Right lobe of liver (tissue), 6 donors: ENCODE data around the gene CORO6. TPM values are rescaled to one million over a fixed set of nuclear protein-coding genes. Genes with fewer than 3 reads are reported as not detected.

Experiments used
- ATAC-seq, 4 donors: fragments of 200-7000 bp; cut with Tn5 transposase; one replicate each; pipeline ENCODE4 v1.9.1; 2020; ENCODE audit warnings: mild to moderate bottlenecking in 4 of 4, moderate library complexity in 4 of 4
- DNase-seq, 3 donors: peaks; one replicate each; pipeline ENCODE4 v3.0.0-alpha.2; 2020
- H3K27ac ChIP-seq, 3 donors: fragments of 200-600 bp; one replicate each; pipeline ENCODE4 v1.8.0; 2022
- H3K27me3 ChIP-seq, 2 donors: fragments of 200-600 bp; one replicate each; pipeline ENCODE4 v1.8.0; 2022
- H3K36me3 ChIP-seq, 4 donors: fragments of 200-600 bp; sonication (generic) in 1 of 4; one replicate each; pipeline versions ENCODE4 v1.5.1 to v1.8.0; 2017 to 2022; ENCODE audit warnings: control low read depth in 1 of 4
- H3K4me1 ChIP-seq, 4 donors: fragments of 200-600 bp; sonication (generic) in 1 of 4; one replicate each; pipeline versions ENCODE4 v1.5.1 to v1.8.0; 2017 to 2022; ENCODE audit warnings: control low read depth in 1 of 4
- H3K4me3 ChIP-seq, 3 donors: fragments of 200-600 bp; one replicate each; pipeline ENCODE4 v1.8.0; 2022
- H3K9me3 ChIP-seq, 4 donors: fragments of 200-600 bp; sonication (generic) in 1 of 4; one replicate each; pipeline versions ENCODE4 v1.5.1 to v1.8.0; 2017 to 2022; ENCODE audit warnings: control low read depth in 1 of 4
- POLR2A ChIP-seq: fragments of 450-650 bp; IDR thresholded peaks from one replicate; pipeline ENCODE4 v1.6.1; 2017; ENCODE audit warnings: antibody characterized with exemption, mild to moderate bottlenecking
- WGBS: methylation state at CpG from one replicate; pipeline ENCODE4 v1.1.6; 2018; ENCODE audit warnings: low coverage, low lambda C conversion rate; ENCODE audit not compliant: insufficient coverage; ENCODE audit errors: missing lambda C conversion rate; 5-methylcytosine and 5-hydroxymethylcytosine counted together
- intact Hi-C, 2 donors: fragments of 100-400 bp; cut with DNase I; formaldehyde crosslinking; loops; one replicate each; pipeline versions ENCODE4 v1.11.2 to v1.14.1; 2022
- total RNA-seq, 6 experiments: library from RNA; depleted of rRNA in 2 of 6; stranded (reverse); fragments of >200 nt in 2 of 6; fragmentation: NEBNext Ultra II Directional in 3 of 6; extraction: Animal tissue kit (Norgen Biotek cat#: 25700) in 3 of 6; gene quantifications; one replicate each; pipeline versions ENCODE4 v1.1.0 to v1.2.4, GENCODE V29; 2016 to 2023
- TF ChIP-seq, protein P1 (sequence below), 4 donors: fragments of 200-600 bp in 3 of 4; fragments of 450-650 bp in 1 of 4; IDR thresholded peaks; one replicate each; pipeline versions ENCODE4 v1.5.1 to v1.8.0; 2016 to 2022; ENCODE audit warnings: antibody characterized with exemption in 4 of 4, mild to moderate bottlenecking in 2 of 4
- donor health status: DM: no; HTN: yes; CAD: no.
- donor health status: DM: no; HTN: no; CAD: no.
- donor health status: DM: no; HTN: no; CAD: no.
- donor health status: DM: no; HTN: yes; CAD: no.
- donor health status: DM: no; HTN: yes; CAD: no.

Gene CORO6
- total RNA-seq, 6 experiments from 2014 or later: 0.37 to 5.1 (median 0.81) TPM

GRCh38 chr17:29591146-29591736 lies 31.5 kb downstream of the CORO6 start:
- Histone ChIP-seq H3K4me1 (peaks cover 0 to 35% (median 16%) of the 10 kb centered on the region in 4 donors), H3K4me3 (peak overlapping the region in 2 of 3 donors; percentile 2 to 16), H3K36me3 (no peaks in the 10 kb centered on the region), H3K9me3 (no peaks in the 10 kb centered on the region), H3K27me3 (no peaks in the 10 kb centered on the region), H3K27ac (no peak overlapping the region)
- intact Hi-C loops: no loop called here
- ATAC-seq (peak in 1 of 4 donors; percentile 2), DNase-seq (peak in 1 of 3 donors; percentile 58)
- no peak for TF ChIP-seq POLR2A
- TF ChIP-seq, protein P1, sequence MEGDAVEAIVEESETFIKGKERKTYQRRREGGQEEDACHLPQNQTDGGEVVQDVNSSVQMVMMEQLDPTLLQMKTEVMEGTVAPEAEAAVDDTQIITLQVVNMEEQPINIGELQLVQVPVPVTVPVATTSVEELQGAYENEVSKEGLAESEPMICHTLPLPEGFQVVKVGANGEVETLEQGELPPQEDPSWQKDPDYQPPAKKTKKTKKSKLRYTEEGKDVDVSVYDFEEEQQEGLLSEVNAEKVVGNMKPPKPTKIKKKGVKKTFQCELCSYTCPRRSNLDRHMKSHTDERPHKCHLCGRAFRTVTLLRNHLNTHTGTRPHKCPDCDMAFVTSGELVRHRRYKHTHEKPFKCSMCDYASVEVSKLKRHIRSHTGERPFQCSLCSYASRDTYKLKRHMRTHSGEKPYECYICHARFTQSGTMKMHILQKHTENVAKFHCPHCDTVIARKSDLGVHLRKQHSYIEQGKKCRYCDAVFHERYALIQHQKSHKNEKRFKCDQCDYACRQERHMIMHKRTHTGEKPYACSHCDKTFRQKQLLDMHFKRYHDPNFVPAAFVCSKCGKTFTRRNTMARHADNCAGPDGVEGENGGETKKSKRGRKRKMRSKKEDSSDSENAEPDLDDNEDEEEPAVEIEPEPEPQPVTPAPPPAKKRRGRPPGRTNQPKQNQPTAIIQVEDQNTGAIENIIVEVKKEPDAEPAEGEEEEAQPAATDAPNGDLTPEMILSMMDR (IDR thresholded peaks at IDR 0.05): no peak
- 4% methylated on average over 9 of the region's 31 CpGs for WGBS

DNA sequence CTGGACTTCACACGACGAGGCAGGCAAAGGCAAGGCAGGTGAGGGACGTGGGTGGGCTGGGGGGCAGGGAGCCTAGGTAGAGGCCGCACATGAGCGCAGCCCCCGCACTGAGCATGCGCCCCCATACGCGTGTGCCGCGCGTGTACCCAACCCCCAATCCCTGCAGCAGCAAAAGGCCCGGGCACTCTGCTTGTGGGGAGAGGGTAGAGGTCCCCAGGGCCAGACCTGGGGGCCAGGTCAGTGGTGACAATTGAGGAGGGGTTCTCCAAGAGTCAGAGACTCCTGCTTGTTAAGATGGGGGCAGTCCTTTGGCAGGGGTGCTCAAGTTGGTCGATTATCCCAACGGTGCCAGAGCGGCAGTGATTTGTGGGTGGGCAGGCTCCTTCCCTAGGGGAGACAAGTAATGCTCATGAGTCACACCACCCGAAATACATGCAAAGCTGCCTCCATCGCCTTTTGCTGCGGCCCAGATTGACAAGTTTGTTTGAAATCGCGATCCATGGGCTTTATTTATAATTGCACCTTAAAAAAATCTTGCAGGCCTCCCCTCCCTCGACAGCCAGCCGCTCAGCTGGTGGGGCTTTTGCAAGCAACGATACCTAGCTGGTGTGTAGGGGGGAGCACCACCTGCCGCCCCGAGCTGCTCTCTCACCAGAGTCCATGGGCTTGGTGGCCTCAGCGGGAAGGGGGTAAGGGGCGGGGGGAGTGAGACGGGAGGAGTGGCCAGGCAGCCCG lies 32.1 kb downstream of the CORO6 start:
- DNase-seq (peak in 1 of 3 donors; percentile 46), ATAC-seq (no peak)
- Histone ChIP-seq H3K9me3 (no peaks in the 10 kb centered on the region), H3K27me3 (no peaks in the 10 kb centered on the region), H3K36me3 (no peaks in the 10 kb centered on the region), H3K4me1 (peaks cover 0 to 35% (median 16%) of the 10 kb centered on the region in 4 donors), H3K4me3 (no peak overlapping the region), H3K27ac (no peak overlapping the region)
- TF ChIP-seq, protein P1 (IDR thresholded peaks at IDR 0.05): no peak
- TF ChIP-seq POLR2A: no peak
- WGBS: 49% methylated on average over 17 of the region's 30 CpGs
- intact Hi-C loops: no loop called here

- ATAC-seq (peak; percentile 79 to 93 (median 86)), DNase-seq (peak; percentile 89 to 90 (median 90))
- Histone ChIP-seq H3K27me3 (no peaks in the 10 kb centered on the region), H3K4me3 (peak within 1 kb of the TSS; percentile 66 to 84 (median 73)), H3K36me3 (no peaks in the 10 kb centered on the region), H3K27ac (peak within 1 kb of the TSS; percentile 62 to 77 (median 67)), H3K9me3 (no peaks in the 10 kb centered on the region), H3K4me1 (peaks cover 0 to 35% (median 16%) of the 10 kb centered on the region in 4 donors)
- WGBS: 23% methylated on average over 13 of the region's 70 CpGs
- intact Hi-C loops: no loop called here
- TF ChIP-seq, protein P1 (IDR thresholded peaks at IDR 0.05): no peak
- peak; percentile 70 for TF ChIP-seq POLR2A
Observed at GRCh38 chr17:29589524-29590410, 32.9 kb downstream of the CORO6 start, which contains the start of gene GIT1. TSS of gene GIT1 (minus strand) at chr17:29589648. CDS start at chr17:29589378, 270 bp downstream.
